ENCODE data around the gene SH3PXD2A. TPM values are rescaled to one million over a fixed set of nuclear protein-coding genes. Genes with fewer than 3 reads are reported as not detected.

Gene SH3PXD2A
- total and polyA plus RNA-seq, 8 donors = 3.9 to 16.4 (median 8.0) TPM

DNA sequence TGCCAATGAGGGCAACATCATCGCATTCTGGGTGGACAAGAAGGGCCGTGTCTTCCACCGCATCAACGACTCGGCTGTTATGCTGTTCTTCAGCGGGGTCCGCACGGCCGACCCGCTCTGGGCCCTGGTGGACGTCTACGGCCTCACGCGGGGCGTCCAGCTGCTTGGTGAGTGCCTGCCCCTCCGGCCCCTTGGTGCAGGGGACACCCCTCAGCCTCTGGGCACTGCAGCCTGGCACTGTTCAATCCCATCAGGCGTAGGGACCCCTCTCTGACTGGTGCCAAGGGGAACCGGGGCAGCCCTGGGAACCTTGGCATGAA, 283.8 kb downstream of the SH3PXD2A start:
- intact Hi-C loops (cut with DNase I) = no loop called here
- no peaks in the 10 kb centered on the region for H3K27me3 ChIP-seq
- H3K27ac ChIP-seq = no peak overlapping the region
- WGBS, 2 donors = 95 to 97% methylated on average over 18 of the region's 18 CpGs
- H3K36me3 ChIP-seq = no peaks in the 10 kb centered on the region
- TF ChIP-seq, protein P1, sequence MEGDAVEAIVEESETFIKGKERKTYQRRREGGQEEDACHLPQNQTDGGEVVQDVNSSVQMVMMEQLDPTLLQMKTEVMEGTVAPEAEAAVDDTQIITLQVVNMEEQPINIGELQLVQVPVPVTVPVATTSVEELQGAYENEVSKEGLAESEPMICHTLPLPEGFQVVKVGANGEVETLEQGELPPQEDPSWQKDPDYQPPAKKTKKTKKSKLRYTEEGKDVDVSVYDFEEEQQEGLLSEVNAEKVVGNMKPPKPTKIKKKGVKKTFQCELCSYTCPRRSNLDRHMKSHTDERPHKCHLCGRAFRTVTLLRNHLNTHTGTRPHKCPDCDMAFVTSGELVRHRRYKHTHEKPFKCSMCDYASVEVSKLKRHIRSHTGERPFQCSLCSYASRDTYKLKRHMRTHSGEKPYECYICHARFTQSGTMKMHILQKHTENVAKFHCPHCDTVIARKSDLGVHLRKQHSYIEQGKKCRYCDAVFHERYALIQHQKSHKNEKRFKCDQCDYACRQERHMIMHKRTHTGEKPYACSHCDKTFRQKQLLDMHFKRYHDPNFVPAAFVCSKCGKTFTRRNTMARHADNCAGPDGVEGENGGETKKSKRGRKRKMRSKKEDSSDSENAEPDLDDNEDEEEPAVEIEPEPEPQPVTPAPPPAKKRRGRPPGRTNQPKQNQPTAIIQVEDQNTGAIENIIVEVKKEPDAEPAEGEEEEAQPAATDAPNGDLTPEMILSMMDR (IDR thresholded peaks at IDR 0.05) = no peak
- H3K4me1 ChIP-seq = peaks cover 4 to 11% (median 8%) of the 10 kb centered on the region in 3 donors
- FAIRE-seq = no peak
- DNase-seq = no peak
- no peak for ATAC-seq
- H3K4me3 ChIP-seq = no peak overlapping the region
- H3K9me3 ChIP-seq = no peaks in the 10 kb centered on the region

DNA sequence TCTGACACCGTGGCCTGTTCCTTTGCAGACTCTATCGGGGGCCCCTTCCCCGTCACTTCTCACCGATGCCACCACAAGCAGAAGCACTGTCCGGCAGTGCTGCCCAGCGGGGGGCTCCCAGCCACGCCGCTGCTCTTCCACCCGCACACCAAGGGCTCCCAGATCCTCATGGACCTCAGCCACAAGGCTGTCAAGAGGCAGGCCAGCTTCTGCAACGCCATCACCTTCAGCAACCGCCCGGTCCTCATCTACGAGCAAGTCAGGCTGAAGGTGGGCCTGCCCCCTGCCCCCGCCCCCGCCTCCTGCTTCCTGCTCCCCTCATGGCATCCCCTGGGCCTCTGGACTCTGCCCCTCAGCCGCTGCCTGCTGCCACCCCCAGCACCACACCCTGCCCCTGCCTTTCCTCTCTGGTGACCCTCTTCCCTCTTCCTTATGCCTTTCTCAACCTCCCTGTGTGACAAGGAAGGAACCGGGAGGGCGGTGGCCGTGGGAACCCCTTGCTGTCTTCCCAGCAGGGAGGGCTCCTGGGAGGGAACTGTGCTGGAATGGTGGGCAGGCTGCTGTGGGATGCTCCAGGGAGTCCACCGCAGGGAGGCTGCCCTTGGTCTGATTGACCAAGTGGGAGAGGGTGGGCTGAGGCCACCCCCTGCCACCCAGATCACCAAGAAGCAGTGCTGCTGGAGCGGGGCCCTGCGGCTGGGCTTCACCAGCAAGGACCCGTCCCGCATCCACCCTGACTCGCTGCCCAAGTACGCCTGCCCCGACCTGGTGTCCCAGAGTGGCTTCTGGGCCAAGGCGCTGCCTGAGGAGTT, 284.3 kb downstream of the SH3PXD2A start:
- intact Hi-C loops (cut with DNase I) = no loop called here
- H3K4me3 ChIP-seq = no peak overlapping the region
- no peaks in the 10 kb centered on the region for H3K9me3 ChIP-seq
- TF ChIP-seq, protein P1 (IDR thresholded peaks at IDR 0.05) = no peak
- FAIRE-seq (no peak), DNase-seq (peak in 1 of 6 donors; percentile 77), ATAC-seq (no peak)
- H3K4me1 ChIP-seq = peaks cover 0 to 9% (median 3%) of the 10 kb centered on the region in 3 donors
- no peaks in the 10 kb centered on the region for H3K36me3 ChIP-seq
- WGBS, 2 donors = 91 to 96% methylated on average over 27 to 28 of the region's 28 CpGs
- no peaks in the 10 kb centered on the region for H3K27me3 ChIP-seq
- no peak overlapping the region for H3K27ac ChIP-seq

DNA sequence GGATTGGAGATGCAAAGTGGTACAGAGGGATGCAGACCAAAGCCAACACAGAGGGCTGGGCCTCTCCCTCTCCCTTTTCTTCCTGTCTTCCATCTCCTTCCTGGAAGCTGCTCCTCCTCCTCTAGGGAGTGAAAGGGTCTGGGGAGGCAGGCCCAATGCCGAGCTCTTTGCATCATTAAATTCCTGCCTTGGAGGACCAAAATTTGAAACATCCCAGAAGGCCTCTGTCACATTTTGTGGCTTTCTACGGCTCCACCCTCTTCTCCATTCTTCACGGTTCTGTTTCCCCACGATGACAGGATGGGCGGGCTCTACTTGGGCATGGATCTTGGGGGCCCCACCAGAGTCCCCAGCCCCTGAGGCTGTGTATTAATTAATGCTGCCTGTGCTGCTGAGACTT, 285.5 kb downstream of the SH3PXD2A start:
- no peak for FAIRE-seq
- no peak for ATAC-seq
- Histone ChIP-seq H3K27me3 (no peaks in the 10 kb centered on the region), H3K4me1 (no peaks in the 10 kb centered on the region), H3K4me3 (no peak overlapping the region), H3K9me3 (no peaks in the 10 kb centered on the region), H3K27ac (no peak overlapping the region), H3K36me3 (no peaks in the 10 kb centered on the region)
- TF ChIP-seq, protein P1 (IDR thresholded peaks at IDR 0.05) = no peak
- intact Hi-C loops (cut with DNase I) = no loop called here
- no peak for DNase-seq
- 67 to 72% methylated on average over 5 of the region's 5 CpGs for WGBS, 2 donors

DNA sequence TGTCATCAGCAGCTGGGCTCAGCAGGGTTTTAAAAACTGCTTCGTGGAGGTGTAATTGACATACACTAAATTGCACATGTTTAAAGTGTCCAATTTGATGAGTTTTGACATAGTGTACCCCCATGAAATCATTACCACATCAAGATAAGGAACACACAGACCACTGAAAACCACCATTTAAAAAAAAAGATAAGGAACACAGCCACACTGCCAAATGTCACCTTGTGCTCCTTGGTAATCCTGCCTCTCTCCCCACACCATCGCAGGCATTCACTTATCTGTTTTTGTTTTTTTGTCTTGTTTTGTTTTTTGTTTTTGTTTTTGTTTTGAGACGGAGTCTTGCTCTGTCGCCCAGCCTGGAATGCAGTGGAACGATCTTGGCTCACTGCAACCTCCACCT, 286.9 kb downstream of the SH3PXD2A start:
- ATAC-seq (no peak), DNase-seq (peak in 1 of 6 donors; percentile 2), FAIRE-seq (no peak)
- Histone ChIP-seq H3K4me3 (no peak overlapping the region), H3K27ac (no peak overlapping the region), H3K4me1 (no peaks in the 10 kb centered on the region), H3K9me3 (no peaks in the 10 kb centered on the region), H3K36me3 (no peaks in the 10 kb centered on the region), H3K27me3 (no peaks in the 10 kb centered on the region)
- TF ChIP-seq, protein P1 (IDR thresholded peaks at IDR 0.05) = no peak
- 84 to 90% methylated on average over 5 of the region's 5 CpGs for WGBS, 2 donors
- intact Hi-C loops (cut with DNase I) = no loop called here

DNA sequence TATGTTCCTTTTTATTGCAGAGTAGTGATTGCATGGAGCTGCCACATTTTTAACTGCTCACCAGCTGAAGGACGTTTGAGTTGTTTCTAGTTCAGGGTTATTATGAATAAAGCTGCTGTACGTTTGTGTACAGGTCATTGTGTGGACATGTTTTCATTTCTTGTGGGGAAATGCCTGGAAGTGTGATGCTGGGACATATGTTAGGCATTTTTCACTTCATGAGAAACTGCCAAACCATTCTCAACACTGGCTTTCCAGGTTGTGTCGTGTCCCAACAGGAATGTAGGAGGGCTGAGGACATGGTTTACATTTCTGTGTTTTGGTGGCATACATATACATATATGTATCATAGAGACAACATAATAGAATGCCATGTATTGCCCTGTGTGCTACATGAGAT, 288.8 kb downstream of the SH3PXD2A start:
- WGBS, 2 donors = 54 to 59% methylated on average over 3 of the region's 3 CpGs
- ATAC-seq (no peak), FAIRE-seq (no peak), DNase-seq (no peak)
- TF ChIP-seq, protein P1 (IDR thresholded peaks at IDR 0.05) = no peak
- Histone ChIP-seq H3K36me3 (no peaks in the 10 kb centered on the region), H3K27ac (no peak overlapping the region), H3K4me3 (no peak overlapping the region), H3K27me3 (no peaks in the 10 kb centered on the region), H3K4me1 (no peaks in the 10 kb centered on the region), H3K9me3 (no peaks in the 10 kb centered on the region)
- intact Hi-C loops (cut with DNase I) = no loop called here

Measured in pancreas (tissue), 10 donors.